Embryonic facial prominence (tissue), 1 donor: ENCODE measurements around the gene TRIM69.
"Not testable (repeated sequence)": the region's sequence is repeated elsewhere in the genome, so short reads cannot be mapped to it uniquely, and the experiment has no call there.

Experiments
- DNase-seq: peaks from one replicate; pipeline ENCODE4 v3.0.0-alpha.2; 2016; ENCODE audit errors: extremely low spot score

The TRIM69 gene

DNA sequence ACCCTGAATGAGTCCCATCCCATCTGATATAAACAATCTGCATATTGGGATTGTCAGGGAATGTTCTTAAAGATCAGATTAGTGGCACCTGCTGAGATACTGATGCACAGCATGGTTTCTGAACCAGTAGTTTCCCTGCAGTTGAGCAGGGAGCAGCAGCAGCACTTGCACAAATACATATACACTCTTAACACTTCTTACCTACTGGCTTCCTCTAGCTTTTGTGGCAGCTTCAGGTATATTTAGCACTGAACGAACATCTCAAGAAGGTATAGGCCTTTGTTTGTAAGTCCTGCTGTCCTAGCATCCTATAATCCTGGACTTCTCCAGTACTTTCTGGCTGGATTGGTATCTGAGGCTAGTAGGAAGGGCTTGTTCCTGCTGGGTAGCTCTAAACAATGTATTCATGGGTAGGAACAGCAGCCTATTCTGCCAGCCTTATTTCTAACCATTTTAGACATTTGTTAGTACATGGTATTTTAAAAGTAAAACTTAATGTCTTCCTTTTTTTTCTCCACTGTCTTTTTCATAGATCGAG lies 20.5 kb upstream of the TRIM69 start:
- no peak for DNase-seq

DNA sequence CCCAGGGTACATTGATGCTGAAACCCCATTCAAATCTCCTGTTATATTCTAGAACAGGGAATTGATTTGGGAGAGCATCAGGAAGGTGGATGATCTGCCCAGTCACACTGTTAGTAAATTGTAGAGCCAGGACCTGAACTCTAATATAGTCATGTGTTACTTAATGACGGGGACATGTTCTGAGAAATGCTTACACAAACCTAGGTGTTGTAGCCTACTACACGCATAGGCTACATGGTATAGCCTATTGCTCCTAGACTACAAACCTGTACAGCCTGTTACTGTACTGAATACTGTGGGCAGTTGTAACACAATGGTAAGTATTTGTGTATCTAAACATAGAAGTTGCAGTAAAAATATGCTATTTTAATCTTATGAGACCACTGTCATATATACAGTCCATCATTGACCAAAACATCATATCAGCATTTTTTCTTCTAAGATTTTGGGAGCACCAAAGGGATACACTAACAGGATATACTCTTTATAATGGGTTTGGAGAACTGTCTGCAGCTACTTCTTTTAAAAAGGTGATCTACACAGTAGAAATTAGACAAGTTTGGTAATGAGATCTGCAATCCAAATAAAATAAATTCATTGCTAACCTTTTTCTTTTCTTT lies 19.2 kb upstream of the TRIM69 start:
- no peak for DNase-seq

DNA sequence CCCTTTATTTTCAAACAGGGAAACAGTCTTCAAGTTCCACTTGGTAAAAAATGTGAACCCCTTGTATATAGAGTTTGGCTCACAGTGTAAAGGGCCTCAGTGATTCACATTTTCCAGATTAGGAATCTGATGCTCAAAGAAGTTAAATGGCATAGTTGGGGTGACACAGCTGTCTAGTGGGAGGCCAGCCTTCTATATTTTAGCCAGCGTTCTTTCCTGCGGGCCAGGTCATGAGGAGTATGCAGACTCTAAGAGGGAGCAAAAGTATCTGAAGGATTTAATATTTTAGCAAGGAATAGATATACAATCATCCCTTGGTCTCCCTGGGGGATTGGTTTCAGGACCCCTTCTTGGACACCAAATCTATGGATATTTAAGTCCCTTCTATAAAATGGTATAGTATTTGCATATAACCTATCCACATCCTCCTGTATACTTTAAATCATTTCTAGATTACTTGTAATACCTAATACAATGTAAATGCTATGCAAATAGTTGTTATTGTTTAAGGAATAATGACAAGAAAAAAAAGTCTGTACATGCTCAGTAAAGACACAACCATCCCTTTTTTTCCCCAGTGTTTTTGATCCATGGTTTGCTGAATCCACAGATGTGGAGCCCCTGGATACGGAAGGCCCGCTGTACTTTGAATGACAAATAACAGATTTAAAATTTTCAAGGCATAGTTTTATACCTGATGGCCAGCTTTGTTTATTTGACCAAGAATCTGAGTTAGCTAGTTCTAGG lies 18.0 kb upstream of the TRIM69 start:
- DNase-seq, result no peak

GRCh38 chr15:44718927-44719292 lies 17.4 kb upstream of the TRIM69 start:
- DNase-seq, result no peak

- no peak for DNase-seq
Measured at GRCh38 chr15:44719293-44719999, 16.9 kb upstream of the TRIM69 start.

GRCh38 chr15:44720000-44720435 lies 16.3 kb upstream of the TRIM69 start:
- DNase-seq, result not testable (repeated sequence)

- DNase-seq, result no peak
Measured at GRCh38 chr15:44720460-44721176, 15.7 kb upstream of the TRIM69 start.

DNA sequence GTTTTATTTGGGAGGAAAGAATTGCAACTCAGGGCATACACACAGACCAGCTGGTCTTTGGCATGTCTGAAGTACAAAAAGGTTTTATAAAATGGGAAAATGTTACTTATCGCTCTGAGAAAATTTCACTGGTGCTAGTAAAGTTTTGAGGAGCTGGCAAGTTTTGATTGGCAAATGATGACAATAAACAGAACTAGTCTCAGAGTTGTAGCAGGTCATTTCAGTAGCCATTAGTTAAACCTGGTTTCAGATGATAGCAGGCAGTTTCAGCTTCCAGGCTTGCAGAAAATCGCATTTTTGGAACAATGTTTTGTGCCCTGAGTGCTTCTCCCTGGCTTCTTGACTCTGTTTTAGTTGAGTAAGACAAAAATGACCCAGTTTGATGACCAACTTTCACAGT lies 14.3 kb upstream of the TRIM69 start:
- DNase-seq, result no peak

DNA sequence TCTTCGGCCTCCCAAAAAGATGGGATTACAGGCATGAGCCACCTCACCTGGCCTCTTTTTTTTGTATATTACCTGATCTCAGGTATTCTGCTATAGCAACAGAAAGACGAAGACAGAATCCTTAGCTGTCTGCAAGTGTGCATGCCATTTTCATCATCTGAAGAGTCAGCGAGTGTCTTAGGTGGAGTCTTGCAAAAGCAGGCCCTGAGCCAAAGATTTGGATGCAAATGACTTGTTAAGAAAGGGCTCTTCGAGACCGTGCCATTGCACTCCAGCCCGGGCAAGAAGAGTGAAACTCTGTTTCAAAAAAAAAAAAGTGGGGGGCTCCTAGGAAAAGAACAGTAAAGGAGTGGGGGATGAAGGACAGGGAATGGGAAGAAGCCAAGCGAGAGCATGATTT lies 10.2 kb upstream of the TRIM69 start:
- DNase-seq, result no peak

- no peak for DNase-seq
Measured at GRCh38 chr15:44726568-44727484, 9.5 kb upstream of the TRIM69 start.

DNA sequence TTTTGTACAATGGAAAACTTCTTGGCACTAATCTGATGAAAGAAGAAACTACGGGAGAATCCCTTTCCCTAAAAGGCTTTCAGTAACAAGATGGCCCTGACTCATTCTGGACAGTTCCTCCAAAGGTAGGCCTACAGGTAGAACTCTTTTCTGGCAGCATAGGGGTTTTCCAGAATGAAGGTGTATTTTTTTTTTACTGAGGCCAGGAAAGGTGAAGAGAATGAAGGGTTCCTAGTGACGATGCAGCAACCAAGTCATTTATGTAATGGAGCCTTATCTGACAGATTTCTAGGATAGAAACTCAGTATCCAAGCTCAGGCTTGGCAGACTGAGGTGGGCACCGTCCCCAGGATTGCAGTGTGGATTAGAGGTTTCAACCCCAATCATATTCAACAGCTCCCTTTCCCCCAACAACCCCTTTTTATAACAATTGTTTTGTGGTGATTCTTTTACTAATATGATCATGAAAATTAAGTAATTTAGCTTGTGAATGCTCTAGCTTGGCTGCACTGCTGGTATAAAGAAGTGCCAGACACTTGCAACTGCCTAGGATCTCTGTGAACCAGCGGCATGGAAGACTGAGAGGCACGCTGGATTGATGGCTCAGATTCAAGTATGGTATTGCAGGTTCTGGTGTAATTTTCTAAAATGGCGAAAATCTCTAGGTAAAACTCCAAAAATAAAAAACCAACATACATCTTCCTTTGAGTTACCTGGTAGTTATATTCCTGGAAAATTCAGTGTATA lies 8.7 kb upstream of the TRIM69 start:
- DNase-seq, result no peak

- not testable (repeated sequence) for DNase-seq
Measured at GRCh38 chr15:44728232-44728575, 8.1 kb upstream of the TRIM69 start.

- DNase-seq, result peak; percentile 95
Measured at GRCh38 chr15:44728576-44729407, 7.5 kb upstream of the TRIM69 start.

DNA sequence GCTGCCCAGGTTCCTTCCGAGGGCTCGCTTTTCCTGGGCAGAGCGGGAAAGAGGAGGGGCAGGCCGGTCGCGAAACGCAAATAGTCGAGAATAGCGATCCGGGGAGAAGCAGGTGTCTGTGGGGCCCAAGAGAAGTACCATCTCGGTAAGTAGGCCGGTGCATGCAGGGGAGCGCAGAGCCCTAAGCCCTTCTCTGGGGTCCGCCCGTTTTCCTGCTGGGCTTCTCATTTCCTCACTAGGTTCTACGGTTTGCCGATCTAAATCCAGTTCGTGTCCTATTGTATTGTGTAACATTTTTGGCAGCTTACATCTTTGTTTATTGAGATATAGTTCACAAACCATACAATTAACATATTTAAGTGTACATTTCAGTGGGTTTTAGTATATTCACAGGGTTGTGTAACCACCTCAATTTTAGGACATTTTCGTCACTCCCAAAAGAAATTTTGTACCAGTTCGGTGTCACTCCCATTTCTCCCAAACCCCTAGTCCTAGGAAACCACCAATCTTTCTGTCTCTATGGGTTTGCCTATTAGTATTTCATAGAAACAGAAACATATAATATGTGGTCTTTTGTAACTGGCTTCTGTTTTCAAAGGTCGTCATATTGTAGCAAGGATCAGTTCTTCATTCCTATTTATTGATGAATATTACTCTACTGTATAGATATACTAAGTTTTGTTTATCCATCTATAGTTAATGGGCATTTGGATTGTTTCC lies 6.8 kb upstream of the TRIM69 start:
- DNase-seq, result no peak

GRCh38 chr15:44734839-44735481 lies 1.4 kb upstream of the TRIM69 start:
- no peak for DNase-seq

DNA sequence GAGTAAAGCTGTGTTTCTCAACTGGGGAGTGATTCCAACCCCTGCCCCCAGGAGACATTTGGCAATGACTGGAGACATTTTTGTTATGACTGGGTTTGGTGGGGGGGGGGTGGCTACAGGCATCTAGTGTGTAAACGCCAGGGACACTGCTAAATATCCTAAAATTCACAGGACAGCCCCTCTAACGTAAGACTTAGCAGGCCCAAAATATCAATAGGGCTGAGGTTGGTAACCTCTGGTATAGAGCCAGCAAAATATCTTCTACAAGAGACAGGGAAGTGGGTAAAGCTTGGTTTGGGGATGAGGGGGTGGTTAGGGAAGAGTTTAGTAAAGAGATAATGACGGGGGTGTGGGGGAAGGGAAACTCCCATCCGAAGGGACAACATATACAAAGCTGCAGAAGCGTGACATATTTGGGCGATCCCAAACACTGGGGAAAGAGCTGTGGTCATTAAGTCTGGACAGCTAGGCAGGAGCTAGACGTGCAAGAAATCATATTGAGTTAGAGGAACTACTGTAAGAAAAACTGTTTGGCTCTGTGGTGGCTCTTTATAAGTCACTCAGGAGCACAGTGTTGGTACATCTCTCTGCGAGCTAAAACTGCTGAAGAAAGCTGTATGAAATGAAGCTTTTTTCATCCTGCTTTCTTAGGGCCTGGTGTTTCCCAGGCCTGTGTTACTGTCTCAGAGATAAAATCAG lies 697 bp upstream of the TRIM69 start:
- DNase-seq, result no peak

GRCh38 chr15:44738340-44738984 lies 2.1 kb downstream of the TRIM69 start:
- no peak for DNase-seq
